Ammon's horn (tissue), 1 donor: ENCODE measurements around the gene ANKS6.

Experiments
- DNase-seq: peaks from one replicate; pipeline ENCODE4 v3.0.0-alpha.2; 2016; ENCODE audit warnings: low spot score

Gene ANKS6

GRCh38 chr9:98736226-98736625 is 60.1 kb downstream of the ANKS6 start:
- DNase-seq, result no peak

- no peak for DNase-seq
These were observed 63.6 kb downstream of the ANKS6 start for GRCh38 chr9:98732801-98733200.

GRCh38 chr9:98732091-98732490 is 64.3 kb downstream of the ANKS6 start:
- DNase-seq, result no peak

GRCh38 chr9:98730871-98731270 is 65.5 kb downstream of the ANKS6 start:
- DNase-seq, result no peak

- DNase-seq, result no peak
These were observed 67.9 kb downstream of the ANKS6 start for GRCh38 chr9:98728500-98728899.

- no peak for DNase-seq
These were observed 68.9 kb downstream of the ANKS6 start for GRCh38 chr9:98727428-98727827.

GRCh38 chr9:98726735-98727134 is 69.6 kb downstream of the ANKS6 start:
- DNase-seq, result peak; percentile 77

- DNase-seq, result no peak
These were observed 71.4 kb downstream of the ANKS6 start for GRCh38 chr9:98724810-98725530.

GRCh38 chr9:98721643-98722042 is 74.7 kb downstream of the ANKS6 start:
- no peak for DNase-seq

GRCh38 chr9:98720402-98720801 is 76.0 kb downstream of the ANKS6 start:
- no peak for DNase-seq

- no peak for DNase-seq
These were observed 77.3 kb downstream of the ANKS6 start for GRCh38 chr9:98719055-98719454.

- DNase-seq, result no peak
These were observed 81.5 kb downstream of the ANKS6 start for GRCh38 chr9:98714833-98715232.

- no peak for DNase-seq
These were observed 83.4 kb downstream of the ANKS6 start for GRCh38 chr9:98712987-98713386.

- no peak for DNase-seq
These were observed 86.1 kb downstream of the ANKS6 start for GRCh38 chr9:98709968-98710965.

GRCh38 chr9:98708933-98709911 is 87.1 kb downstream of the ANKS6 start, which contains the start of gene GABBR2:
GABBR2 (minus strand) TSS chr9:98708935; CDS start chr9:98708737, 198 bp downstream.
- peak; percentile 17 for DNase-seq

- no peak for DNase-seq
These were observed 88.0 kb downstream of the ANKS6 start for GRCh38 chr9:98708103-98708932.

- peak; percentile 77 for DNase-seq
These were observed 88.9 kb downstream of the ANKS6 start for GRCh38 chr9:98707166-98708102.

GRCh38 chr9:98706651-98707165 is 89.6 kb downstream of the ANKS6 start:
- DNase-seq, result peak; percentile 16

- no peak for DNase-seq
These were observed 93.4 kb downstream of the ANKS6 start for GRCh38 chr9:98702835-98703380.
